Mucosa of rectum (tissue), 2 donors: ENCODE results near the gene BAX.

Source experiments
- H3K27ac ChIP-seq, 2 donors: one replicate each; pipeline ENCODE4 v1.7.0; 2013; ENCODE audit warnings: inconsistent platforms in 2 of 2, low read depth in 2 of 2, low read length in 2 of 2
- H3K27me3 ChIP-seq, 2 donors: one replicate each; pipeline ENCODE4 v1.7.0; 2013; ENCODE audit warnings: low read length in 2 of 2; ENCODE audit not compliant: control insufficient read depth in 2 of 2, insufficient read depth in 2 of 2
- H3K36me3 ChIP-seq, 2 donors: one replicate each; pipeline ENCODE4 v1.7.0; 2013; ENCODE audit warnings: low read length in 2 of 2; ENCODE audit not compliant: control insufficient read depth in 2 of 2, insufficient read depth in 2 of 2
- H3K4me1 ChIP-seq, 2 donors: one replicate each; pipeline ENCODE4 v1.7.0; 2013; ENCODE audit warnings: low read length in 2 of 2, mild to moderate bottlenecking in 1 of 2; ENCODE audit not compliant: control insufficient read depth in 2 of 2, insufficient read depth in 2 of 2
- H3K4me3 ChIP-seq, 2 donors: one replicate each; pipeline ENCODE4 v1.7.0; 2013; ENCODE audit warnings: low read length in 2 of 2
- H3K9ac ChIP-seq, 2 donors: one replicate each; pipeline ENCODE4 v1.7.0; 2013; ENCODE audit warnings: low read length in 2 of 2, low read depth in 1 of 2, mild to moderate bottlenecking in 1 of 2
- H3K9me3 ChIP-seq, 2 donors: one replicate each; pipeline ENCODE4 v1.7.0; 2013; ENCODE audit warnings: low read length in 2 of 2; ENCODE audit not compliant: control insufficient read depth in 2 of 2
- donor health status: healthy.
- donor health status: Normal muscosa, but diverticular disease.

The BAX gene

DNA sequence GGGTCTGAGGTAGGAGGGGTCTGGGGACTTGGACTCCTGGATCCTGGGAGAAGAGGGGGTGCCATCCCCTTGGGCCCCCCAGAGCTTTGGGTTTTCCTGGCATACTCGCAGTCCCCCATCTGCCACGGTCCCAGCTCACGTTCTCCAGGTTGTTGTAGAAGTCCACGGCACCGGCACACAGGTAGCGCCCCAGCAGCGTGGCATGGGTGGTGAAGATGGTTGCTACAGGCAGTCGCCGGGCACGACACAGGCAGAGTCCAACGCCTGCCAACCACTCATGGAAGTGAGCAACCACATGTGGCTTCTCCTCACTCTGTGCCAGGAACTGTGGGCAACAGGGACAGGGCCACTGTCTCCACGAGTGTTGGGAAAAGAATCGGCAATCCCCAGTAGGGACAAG lies 31.0 kb downstream of the BAX start:
- peaks cover 0 to 4% of the 10 kb centered on the region in 2 donors for H3K4me1 ChIP-seq
- H3K4me3 ChIP-seq: no peak overlapping the region
- peaks cover 30 to 55% of the 10 kb centered on the region in 2 donors for H3K36me3 ChIP-seq
- H3K9me3 ChIP-seq: no peaks in the 10 kb centered on the region
- no peak overlapping the region for H3K9ac ChIP-seq
- H3K27me3 ChIP-seq: no peaks in the 10 kb centered on the region
- no peak overlapping the region for H3K27ac ChIP-seq

DNA sequence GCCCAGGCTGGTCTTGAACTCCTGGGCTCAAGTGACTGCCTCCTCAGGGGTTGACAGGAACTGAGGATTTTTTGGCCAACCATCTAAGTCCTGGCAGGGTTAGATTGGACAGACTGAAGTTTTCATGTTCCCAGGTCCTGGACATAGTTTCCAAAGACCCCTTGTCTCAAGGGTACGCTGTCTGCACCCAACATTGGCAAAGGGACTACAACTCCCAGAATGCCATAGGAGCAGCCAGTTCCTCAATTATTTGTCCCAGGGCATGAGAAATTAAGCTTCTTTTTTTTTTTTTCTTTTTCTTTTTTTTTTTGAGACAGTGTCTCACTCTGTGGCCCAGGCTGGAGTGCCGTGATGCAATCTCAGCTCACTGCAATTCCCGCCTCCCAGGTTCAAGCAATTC lies 31.5 kb downstream of the BAX start:
- Histone ChIP-seq H3K36me3 (peaks cover 30 to 55% of the 10 kb centered on the region in 2 donors), H3K9ac (no peak overlapping the region), H3K27ac (no peak overlapping the region)

GRCh38 chr19:48987323-48987722 lies 32.6 kb downstream of the BAX start:
- Histone ChIP-seq H3K9ac (no peak overlapping the region), H3K27me3 (no peaks in the 10 kb centered on the region), H3K9me3 (no peaks in the 10 kb centered on the region), H3K27ac (no peak overlapping the region), H3K4me1 (peaks cover 9 to 12% of the 10 kb centered on the region in 2 donors), H3K4me3 (no peak overlapping the region), H3K36me3 (peaks cover 22 to 47% of the 10 kb centered on the region in 2 donors)

More for the DNA sequence above, 31.5 kb downstream of the BAX start:
- Histone ChIP-seq H3K9me3 (no peaks in the 10 kb centered on the region), H3K27me3 (no peaks in the 10 kb centered on the region), H3K4me3 (no peak overlapping the region), H3K4me1 (peaks cover 0 to 4% of the 10 kb centered on the region in 2 donors)

GRCh38 chr19:48988286-48988685 lies 33.6 kb downstream of the BAX start:
- Histone ChIP-seq H3K27me3 (no peaks in the 10 kb centered on the region), H3K27ac (no peak overlapping the region), H3K9ac (no peak overlapping the region), H3K4me3 (no peak overlapping the region), H3K4me1 (peaks cover 10 to 12% of the 10 kb centered on the region in 2 donors), H3K9me3 (no peaks in the 10 kb centered on the region), H3K36me3 (peaks cover 13 to 40% of the 10 kb centered on the region in 2 donors)

GRCh38 chr19:48988860-48989259 lies 34.2 kb downstream of the BAX start:
- no peaks in the 10 kb centered on the region for H3K27me3 ChIP-seq
- H3K36me3 ChIP-seq: peaks cover 13 to 38% of the 10 kb centered on the region in 2 donors
- H3K27ac ChIP-seq: no peak overlapping the region
- no peaks in the 10 kb centered on the region for H3K9me3 ChIP-seq
- H3K4me1 ChIP-seq: peaks cover 10 to 12% of the 10 kb centered on the region in 2 donors
- H3K4me3 ChIP-seq: no peak overlapping the region
- no peak overlapping the region for H3K9ac ChIP-seq

GRCh38 chr19:48989701-48990291 lies 35.1 kb downstream of the BAX start:
- no peak overlapping the region for H3K9ac ChIP-seq
- no peak overlapping the region for H3K27ac ChIP-seq
- H3K4me1 ChIP-seq: peaks cover 16% of the 10 kb centered on the region in 2 donors
- H3K36me3 ChIP-seq: peaks cover 13 to 35% of the 10 kb centered on the region in 2 donors
- H3K4me3 ChIP-seq: no peak overlapping the region
- no peaks in the 10 kb centered on the region for H3K9me3 ChIP-seq
- no peaks in the 10 kb centered on the region for H3K27me3 ChIP-seq

- Histone ChIP-seq H3K9ac (no peak overlapping the region), H3K9me3 (no peaks in the 10 kb centered on the region), H3K4me1 (peaks cover 16% of the 10 kb centered on the region in 2 donors), H3K27ac (no peak overlapping the region), H3K4me3 (no peak overlapping the region), H3K36me3 (peaks cover 8 to 29% of the 10 kb centered on the region in 2 donors), H3K27me3 (no peaks in the 10 kb centered on the region)
Measured at GRCh38 chr19:48990400-48990799, 35.7 kb downstream of the BAX start.

DNA sequence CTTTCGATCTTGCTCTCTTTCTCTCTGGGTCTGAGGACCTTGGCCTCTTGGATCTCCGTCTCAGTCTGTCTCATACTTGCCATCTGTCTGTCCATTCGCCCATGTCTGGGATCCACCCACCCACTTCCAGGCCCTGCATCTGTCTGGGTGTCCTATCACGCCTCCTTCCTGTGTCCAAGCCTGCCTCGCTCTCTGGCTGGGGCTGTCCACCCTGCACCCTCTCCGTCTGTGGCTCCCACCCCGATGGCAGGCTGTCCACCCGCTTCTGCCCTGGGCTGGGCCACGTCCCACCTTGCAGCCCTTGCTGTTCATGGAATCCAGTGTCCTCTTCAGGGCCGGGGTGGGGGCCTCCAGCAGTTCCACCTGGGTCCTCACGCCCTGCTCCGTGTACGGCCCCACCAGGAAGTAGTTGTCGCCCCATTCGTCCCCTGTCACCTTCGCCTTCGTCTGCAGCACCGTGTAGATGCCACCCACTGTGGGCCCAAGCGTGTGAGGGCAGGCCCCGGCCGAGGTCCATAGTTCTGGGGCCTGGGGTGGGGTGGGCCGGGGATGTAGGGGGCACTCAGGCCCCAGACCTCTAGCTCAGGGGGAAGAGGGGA lies 36.4 kb downstream of the BAX start:
- Histone ChIP-seq H3K9ac (peak overlapping the region in 1 of 2 donors; percentile 87), H3K36me3 (peaks cover under 1 to 24% of the 10 kb centered on the region in 2 donors), H3K9me3 (no peaks in the 10 kb centered on the region), H3K27me3 (no peaks in the 10 kb centered on the region), H3K27ac (no peak overlapping the region), H3K4me3 (no peak overlapping the region), H3K4me1 (peaks cover 16% of the 10 kb centered on the region in 2 donors)

DNA sequence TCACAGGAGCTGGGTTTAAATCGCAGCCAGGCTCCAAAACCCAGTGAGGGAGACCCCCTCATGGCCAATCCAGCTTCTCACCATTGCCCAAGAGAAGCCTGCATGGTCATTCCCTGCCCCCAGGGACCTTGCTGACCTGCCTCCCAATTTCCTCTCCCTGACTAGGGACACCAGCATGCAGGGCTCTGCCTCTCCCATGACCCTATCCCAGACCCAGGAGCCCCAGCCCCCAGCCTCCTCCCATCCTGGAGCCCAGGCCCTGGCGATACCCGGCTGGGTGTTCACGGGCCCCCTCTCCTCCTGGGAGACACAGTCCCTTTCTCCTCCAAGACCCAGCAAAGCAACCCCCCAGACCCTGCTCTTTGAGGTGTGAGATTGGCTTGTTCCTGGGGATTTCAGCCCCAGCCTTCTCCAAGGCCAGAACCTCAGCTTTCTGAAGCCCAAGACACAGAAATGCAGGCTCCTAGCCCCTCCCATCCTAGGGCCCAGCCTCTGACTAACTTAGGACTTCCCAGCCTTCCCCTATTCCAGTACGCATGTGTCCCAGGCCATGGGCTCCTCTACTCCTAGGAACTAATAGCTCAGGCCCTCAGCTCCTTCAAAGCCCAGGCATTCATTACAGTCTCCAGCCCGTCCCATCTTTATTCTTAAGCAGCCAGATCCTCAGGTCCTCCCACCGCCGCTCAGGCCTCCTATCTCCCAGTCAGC lies 37.4 kb downstream of the BAX start:
- Histone ChIP-seq H3K9me3 (no peaks in the 10 kb centered on the region), H3K27ac (peak overlapping the region; percentile 98), H3K36me3 (peaks cover 0 to 19% of the 10 kb centered on the region in 2 donors), H3K9ac (peak overlapping the region; percentile 87 to 95), H3K4me3 (peak overlapping the region; percentile 88 to 99), H3K4me1 (peaks cover 16% of the 10 kb centered on the region in 2 donors), H3K27me3 (no peaks in the 10 kb centered on the region)

DNA sequence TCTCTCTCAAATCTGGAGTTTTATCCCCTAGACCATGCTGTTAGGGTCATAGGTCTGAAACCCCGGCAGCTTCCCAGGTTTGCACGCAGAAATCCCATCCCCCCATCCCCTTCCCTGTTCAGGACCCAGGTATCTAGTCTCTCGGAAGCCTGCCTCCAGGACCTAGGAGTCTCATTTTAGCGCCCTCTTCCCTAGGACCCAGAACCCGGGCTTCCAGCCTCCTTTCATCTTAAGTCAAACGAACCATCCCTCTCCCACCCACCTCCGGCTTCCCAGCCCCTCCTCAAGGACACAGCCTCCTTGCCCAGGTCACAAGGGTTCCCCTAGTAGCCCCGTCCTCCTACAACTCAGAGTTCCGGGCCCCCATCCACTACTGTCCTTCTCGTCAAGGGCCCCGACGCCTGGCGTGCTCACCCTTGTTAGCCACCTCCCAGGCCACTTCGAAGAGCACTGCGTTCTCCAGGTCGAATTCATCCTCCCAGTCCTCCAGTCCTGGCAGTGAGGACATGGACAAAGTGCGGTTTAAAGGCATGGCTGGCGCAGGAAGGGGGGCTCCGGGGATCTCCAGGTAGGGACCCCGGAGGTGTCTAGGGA lies 38.0 kb downstream of the BAX start:
- H3K27ac ChIP-seq: peak overlapping the region; percentile 98
- H3K4me3 ChIP-seq: peak overlapping the region; percentile 88 to 99
- no peaks in the 10 kb centered on the region for H3K27me3 ChIP-seq
- H3K9me3 ChIP-seq: no peaks in the 10 kb centered on the region
- H3K4me1 ChIP-seq: peaks cover 16% of the 10 kb centered on the region in 2 donors
- peak overlapping the region; percentile 87 to 95 for H3K9ac ChIP-seq
- H3K36me3 ChIP-seq: peaks cover 0 to 16% of the 10 kb centered on the region in 2 donors
